ENCODE results near the gene SLC37A4. TPM values are rescaled to one million over a fixed set of nuclear protein-coding genes. Genes with fewer than 3 reads are reported as not detected.

The SLC37A4 gene
- total and polyA plus RNA-seq, 10 of the 15 experiments (the other 5 are each of a cell fraction or from before 2014, with no cell fraction given), result 11.6 to 29.7 (median 20.4) TPM

DNA sequence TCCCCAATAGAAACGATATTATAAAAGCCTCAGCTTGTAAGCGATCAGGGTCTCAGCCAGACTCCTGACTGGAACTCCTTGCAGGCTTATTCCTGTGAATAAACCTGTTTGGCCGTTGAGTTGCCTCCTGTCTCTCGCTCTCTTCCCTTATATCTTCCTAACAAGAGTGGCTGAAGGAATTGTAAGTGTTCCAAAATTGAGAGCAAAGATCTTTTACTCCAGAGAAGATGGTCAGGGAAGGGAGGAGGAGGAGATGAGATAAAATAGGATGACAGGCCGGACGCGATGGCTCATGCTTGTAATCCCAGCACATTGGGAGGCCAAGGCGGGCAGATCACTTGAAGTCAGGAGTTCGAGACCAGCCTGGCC lies 1.2 kb upstream of the SLC37A4 start (continued):
- TF ChIP-seq JUND (IDR thresholded peaks at IDR 0.05; ENCODE audit: low read depth, low read length) (no peak), ZNF622 (IDR thresholded peaks at IDR 0.05) (no peak), ZNF24 (IDR thresholded peaks at IDR 0.05) (no peak), POLR2AphosphoS2 (IDR thresholded peaks at IDR 0.05; ENCODE audit: low read depth, low read length) (no peak)
- TF ChIP-seq, protein P1, sequence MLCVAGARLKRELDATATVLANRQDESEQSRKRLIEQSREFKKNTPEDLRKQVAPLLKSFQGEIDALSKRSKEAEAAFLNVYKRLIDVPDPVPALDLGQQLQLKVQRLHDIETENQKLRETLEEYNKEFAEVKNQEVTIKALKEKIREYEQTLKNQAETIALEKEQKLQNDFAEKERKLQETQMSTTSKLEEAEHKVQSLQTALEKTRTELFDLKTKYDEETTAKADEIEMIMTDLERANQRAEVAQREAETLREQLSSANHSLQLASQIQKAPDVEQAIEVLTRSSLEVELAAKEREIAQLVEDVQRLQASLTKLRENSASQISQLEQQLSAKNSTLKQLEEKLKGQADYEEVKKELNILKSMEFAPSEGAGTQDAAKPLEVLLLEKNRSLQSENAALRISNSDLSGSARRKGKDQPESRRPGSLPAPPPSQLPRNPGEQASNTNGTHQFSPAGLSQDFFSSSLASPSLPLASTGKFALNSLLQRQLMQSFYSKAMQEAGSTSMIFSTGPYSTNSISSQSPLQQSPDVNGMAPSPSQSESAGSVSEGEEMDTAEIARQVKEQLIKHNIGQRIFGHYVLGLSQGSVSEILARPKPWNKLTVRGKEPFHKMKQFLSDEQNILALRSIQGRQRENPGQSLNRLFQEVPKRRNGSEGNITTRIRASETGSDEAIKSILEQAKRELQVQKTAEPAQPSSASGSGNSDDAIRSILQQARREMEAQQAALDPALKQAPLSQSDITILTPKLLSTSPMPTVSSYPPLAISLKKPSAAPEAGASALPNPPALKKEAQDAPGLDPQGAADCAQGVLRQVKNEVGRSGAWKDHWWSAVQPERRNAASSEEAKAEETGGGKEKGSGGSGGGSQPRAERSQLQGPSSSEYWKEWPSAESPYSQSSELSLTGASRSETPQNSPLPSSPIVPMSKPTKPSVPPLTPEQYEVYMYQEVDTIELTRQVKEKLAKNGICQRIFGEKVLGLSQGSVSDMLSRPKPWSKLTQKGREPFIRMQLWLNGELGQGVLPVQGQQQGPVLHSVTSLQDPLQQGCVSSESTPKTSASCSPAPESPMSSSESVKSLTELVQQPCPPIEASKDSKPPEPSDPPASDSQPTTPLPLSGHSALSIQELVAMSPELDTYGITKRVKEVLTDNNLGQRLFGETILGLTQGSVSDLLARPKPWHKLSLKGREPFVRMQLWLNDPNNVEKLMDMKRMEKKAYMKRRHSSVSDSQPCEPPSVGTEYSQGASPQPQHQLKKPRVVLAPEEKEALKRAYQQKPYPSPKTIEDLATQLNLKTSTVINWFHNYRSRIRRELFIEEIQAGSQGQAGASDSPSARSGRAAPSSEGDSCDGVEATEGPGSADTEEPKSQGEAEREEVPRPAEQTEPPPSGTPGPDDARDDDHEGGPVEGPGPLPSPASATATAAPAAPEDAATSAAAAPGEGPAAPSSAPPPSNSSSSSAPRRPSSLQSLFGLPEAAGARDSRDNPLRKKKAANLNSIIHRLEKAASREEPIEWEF (IDR thresholded peaks at IDR 0.05; ENCODE audit: insufficient replicate concordance, low read depth, low read length), result no peak
- TF ChIP-seq, protein P2, sequence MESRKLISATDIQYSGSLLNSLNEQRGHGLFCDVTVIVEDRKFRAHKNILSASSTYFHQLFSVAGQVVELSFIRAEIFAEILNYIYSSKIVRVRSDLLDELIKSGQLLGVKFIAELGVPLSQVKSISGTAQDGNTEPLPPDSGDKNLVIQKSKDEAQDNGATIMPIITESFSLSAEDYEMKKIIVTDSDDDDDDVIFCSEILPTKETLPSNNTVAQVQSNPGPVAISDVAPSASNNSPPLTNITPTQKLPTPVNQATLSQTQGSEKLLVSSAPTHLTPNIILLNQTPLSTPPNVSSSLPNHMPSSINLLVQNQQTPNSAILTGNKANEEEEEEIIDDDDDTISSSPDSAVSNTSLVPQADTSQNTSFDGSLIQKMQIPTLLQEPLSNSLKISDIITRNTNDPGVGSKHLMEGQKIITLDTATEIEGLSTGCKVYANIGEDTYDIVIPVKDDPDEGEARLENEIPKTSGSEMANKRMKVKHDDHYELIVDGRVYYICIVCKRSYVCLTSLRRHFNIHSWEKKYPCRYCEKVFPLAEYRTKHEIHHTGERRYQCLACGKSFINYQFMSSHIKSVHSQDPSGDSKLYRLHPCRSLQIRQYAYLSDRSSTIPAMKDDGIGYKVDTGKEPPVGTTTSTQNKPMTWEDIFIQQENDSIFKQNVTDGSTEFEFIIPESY (IDR thresholded peaks at IDR 0.05), result no peak
- TF ChIP-seq, protein P3, sequence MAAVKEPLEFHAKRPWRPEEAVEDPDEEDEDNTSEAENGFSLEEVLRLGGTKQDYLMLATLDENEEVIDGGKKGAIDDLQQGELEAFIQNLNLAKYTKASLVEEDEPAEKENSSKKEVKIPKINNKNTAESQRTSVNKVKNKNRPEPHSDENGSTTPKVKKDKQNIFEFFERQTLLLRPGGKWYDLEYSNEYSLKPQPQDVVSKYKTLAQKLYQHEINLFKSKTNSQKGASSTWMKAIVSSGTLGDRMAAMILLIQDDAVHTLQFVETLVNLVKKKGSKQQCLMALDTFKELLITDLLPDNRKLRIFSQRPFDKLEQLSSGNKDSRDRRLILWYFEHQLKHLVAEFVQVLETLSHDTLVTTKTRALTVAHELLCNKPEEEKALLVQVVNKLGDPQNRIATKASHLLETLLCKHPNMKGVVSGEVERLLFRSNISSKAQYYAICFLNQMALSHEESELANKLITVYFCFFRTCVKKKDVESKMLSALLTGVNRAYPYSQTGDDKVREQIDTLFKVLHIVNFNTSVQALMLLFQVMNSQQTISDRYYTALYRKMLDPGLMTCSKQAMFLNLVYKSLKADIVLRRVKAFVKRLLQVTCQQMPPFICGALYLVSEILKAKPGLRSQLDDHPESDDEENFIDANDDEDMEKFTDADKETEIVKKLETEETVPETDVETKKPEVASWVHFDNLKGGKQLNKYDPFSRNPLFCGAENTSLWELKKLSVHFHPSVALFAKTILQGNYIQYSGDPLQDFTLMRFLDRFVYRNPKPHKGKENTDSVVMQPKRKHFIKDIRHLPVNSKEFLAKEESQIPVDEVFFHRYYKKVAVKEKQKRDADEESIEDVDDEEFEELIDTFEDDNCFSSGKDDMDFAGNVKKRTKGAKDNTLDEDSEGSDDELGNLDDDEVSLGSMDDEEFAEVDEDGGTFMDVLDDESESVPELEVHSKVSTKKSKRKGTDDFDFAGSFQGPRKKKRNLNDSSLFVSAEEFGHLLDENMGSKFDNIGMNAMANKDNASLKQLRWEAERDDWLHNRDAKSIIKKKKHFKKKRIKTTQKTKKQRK (IDR thresholded peaks at IDR 0.05; ENCODE audit: low read depth, low read length), result no peak
